Measurements from ENCODE around the gene HDAC8.

Gene HDAC8

GRCh38 chrX:72316408-72317110 is 256.1 kb downstream of the HDAC8 start:
- no peak for DNase-seq (ENCODE audit: low spot score)

GRCh38 chrX:72314881-72315280 is 257.8 kb downstream of the HDAC8 start:
- no peak for DNase-seq (ENCODE audit: low spot score)

GRCh38 chrX:72313707-72314641 is 258.7 kb downstream of the HDAC8 start:
- no peak for DNase-seq (ENCODE audit: low spot score)

DNA sequence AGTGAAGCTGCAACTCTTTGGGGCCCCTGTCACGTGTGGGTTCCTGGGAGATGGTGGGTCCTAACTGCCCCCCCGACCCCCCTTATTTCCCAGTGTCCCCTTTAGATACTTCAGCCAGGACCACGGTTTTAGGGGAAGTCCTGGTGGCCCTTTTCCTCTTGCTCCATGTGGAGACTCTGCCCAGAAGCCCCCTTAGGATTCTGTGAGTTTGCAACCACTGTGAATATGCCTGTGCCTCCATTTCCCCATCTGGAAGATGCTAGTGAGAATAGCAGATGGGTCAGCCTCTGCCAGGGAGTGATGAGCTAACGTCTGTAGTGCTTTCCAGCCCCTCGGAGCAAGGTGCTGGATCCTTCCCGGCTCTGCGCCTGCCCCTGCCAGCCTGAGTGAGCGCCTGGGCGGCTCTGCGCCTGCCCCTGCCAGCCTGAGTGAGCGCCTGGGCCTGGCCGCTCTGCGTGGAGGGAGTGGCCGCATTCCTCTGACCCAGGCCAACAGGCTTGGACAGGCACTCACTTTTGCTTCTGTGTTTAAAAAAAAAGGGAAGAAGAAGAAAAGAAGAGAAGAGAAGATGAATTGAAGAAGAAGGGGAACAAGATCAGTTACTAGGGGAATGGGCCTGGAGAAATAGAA is 260.2 kb downstream of the HDAC8 start:
- no peak for DNase-seq (ENCODE audit: low spot score)

GRCh38 chrX:72309297-72310071 is 263.2 kb downstream of the HDAC8 start:
- no peak for DNase-seq (ENCODE audit: low spot score)

- peak; percentile 78 for DNase-seq (ENCODE audit: low spot score)
Observed at GRCh38 chrX:72308566-72309296, 263.9 kb downstream of the HDAC8 start.

DNA sequence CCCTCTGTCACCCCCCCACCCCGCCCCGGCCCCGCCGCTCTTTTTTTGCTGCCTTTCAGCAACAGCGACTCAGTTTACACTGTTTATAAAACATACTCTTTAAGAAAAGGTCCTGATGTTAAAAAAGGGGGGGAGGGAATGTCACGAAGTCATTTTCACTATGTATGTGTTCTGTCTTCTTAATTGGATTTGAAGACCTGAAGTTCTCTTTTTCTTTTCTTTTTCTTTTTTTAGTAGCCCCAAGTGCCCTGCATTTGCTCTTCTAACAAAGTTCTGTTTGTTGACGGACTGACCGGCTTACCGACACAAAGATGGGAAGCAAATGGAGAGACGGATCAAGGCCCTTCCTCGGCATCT is 264.5 kb downstream of the HDAC8 start:
- no peak for DNase-seq (ENCODE audit: low spot score)

DNA sequence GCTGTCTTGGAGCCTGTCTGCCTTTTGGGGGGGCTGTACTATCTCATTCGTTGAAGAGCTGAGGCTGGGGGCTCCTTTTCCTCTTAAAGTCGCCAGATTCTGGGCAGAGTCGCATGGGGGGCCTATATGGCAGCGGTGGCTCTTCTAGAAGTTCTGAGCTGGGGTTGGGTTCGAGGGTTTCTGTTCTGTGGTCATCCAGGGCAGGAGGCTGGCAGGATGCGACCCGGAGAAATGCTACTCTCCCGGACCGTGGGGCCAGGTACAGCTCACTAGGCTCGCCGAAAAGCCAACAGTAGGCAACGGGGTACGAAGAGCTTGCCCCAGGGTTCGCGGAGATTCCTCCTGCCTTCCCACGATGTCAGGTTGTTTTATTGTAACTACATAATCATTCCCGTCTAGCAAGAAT is 265.0 kb downstream of the HDAC8 start:
- DNase-seq (ENCODE audit: low spot score): no peak

DNA sequence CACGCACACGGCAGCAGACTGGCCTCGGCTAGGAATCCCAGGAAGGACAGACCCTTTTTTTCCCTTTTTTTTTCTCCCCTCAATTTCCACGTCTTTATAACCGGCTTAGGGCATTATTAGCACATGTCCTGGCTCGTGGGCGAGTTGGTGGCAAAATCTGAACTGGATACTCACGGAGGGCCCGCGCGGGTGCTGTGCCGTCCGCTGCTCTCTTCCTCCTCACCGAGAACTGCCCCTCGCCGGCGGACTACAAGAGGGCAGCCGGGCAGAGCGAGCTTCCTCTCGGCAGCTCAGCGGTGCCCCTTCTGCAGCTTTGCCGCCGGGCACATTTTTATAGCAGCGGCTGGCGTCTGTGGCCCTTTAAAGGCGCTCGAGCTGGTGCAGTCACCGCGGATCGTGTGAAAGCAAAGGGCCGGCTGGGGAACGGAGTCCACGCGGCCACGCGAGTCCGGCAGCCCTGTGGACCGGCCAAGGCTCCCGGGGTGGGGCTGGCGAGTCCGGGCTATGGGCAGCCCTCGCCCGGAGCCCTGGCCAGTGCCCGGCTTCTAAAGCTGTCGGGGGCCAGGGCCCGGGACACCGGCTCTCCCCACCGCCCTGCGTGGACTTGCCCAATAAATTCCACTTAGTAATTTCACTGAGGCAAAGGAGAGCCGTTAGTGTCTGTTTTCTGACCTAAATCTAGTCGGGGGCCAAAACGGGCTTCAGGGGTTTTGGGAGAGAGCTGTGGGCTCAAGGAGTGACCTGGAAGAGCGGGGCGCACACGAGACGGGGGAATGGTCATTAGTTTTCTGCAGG is 265.6 kb downstream of the HDAC8 start:
- DNase-seq (ENCODE audit: low spot score): peak; percentile 76

DNA sequence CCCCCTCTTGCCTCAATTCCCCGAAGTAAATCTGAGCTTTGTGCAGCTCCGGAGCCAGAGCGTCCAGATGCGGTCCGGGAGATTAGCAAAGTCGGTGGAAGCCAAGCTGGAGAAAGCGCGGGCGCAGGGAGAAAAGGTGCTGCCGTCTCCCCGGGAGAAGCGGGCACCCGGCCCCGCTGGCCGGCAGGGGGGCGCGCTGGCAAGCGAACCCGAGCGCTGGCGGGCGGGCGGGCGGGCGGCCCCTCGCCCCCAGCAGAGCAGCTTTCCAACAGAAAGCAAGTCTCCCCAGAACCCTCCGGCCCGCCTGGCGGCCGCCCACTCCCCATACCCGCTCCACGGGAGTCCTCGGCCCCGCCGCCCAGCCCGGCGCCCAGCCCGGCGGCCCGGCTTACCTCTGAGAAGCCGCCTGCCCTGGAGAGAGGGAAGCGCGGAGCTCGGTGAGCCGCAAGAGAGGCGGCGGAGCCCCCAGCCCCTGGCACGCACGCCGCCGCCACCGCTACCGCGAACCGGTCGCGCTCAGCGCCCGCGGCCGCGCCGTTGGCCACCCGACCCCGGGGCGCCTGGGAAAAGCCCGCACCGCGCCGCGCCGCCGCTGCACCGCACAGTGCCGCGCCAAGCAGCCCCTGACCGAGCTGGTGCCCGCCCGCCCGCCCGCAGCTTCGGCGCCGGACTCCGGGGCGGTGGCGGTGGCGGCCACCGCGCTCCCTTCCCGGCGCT is 266.4 kb downstream of the HDAC8 start:
- no peak for DNase-seq (ENCODE audit: low spot score)

DNA sequence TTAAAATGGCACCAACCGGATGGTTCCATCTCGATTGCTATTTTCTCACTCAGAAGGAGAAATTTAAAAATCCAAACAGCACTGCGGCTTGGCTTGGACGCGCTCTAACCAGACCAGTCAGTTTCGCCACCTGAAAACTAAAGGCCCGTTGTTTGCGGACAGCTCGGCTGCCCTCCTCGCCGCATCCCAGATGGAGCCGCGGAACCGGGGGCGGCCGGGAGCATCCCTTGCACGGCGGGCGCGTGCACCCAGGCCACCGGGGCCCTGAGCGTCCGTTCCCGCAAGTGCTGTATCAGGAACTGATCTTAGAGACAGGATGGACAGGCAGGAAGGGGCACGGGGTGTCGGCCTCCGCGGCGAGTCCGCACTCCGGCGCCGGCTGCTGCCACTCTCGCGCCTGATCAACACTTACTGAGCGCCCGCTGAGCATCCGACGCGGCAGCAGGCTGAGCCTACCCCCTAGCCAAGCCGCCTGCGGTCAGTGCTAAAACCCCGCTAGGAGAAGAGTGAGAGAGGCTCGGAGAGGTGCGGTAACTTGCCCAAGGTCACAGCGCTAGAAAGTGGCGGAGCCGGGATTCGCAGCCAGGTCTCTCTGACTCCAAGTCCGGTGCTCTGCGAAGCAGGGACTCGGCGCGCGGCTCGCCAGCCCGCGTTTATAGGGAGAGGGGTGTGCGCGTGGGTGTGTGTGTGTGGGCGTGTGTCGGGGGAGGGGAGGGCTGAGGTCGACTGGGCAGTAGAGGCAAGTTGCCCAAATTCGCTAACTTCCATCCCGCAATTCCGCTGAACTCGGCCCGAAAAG is 267.2 kb downstream of the HDAC8 start, which contains the start of gene CITED1:
Gene CITED1, minus strand, starts transcription at position 629 of the 799 bp plus-strand sequence. CDS start 3,045 bp downstream, outside the sequence.
- DNase-seq (ENCODE audit: low spot score): no peak

GRCh38 chrX:72304877-72305276 is 267.8 kb downstream of the HDAC8 start:
- DNase-seq (ENCODE audit: low spot score): no peak

DNA sequence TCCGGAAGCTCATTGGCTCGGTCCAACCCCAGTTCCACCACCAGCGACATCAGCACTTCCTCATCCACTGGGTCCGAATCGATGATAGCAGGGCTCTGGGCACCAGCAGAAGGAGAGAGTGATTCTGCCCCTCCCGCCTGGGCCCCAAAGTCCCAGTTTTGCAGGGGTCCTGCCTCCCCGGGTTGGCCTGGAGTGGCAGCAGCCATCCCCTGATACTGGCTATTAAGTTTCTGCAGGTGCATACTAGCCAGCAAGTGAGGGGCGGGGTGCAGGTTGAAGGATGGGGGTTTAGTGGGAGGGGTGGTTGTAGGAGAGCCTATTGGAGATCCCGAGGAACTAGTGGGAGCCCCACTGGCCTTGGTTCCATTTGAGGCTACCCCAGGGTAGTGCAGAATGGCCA is 270.9 kb downstream of the HDAC8 start:
- no peak for DNase-seq (ENCODE audit: low spot score)

DNA sequence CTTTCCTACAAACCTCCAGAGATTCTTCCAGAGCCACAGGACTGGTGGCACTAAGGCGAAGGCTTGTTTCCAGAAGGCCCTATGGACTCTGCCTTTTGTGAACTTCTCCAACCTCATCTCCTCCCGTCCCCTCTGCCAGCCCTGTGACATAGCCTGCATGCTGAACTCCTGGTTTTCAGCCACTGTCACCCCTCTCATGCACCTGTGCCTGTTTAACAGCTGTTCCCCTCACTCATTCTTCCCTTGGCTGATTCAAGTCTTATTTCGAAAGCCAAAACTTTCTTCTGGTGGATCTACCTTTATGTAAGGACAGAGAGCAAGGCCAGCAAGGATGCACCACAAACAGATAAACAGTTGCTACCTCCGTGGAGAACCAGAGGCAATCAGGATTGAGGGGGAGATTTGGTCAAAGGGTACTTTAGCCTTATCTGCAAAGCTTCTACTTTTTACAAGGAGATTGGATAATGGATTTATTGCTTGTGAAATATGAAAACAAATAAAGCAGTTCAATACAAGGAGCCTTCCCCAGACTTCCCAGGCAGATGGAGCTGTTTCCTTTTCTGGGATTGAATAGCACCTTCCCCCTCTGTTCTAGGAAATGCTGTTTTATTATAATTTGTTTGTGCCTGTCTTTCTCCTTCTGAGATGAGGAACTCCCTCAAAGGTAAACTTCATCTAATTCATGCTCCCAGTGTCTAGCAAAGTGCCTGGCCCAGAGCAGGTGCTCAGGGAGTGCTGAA is 272.6 kb downstream of the HDAC8 start:
- DNase-seq (ENCODE audit: low spot score): no peak

DNA sequence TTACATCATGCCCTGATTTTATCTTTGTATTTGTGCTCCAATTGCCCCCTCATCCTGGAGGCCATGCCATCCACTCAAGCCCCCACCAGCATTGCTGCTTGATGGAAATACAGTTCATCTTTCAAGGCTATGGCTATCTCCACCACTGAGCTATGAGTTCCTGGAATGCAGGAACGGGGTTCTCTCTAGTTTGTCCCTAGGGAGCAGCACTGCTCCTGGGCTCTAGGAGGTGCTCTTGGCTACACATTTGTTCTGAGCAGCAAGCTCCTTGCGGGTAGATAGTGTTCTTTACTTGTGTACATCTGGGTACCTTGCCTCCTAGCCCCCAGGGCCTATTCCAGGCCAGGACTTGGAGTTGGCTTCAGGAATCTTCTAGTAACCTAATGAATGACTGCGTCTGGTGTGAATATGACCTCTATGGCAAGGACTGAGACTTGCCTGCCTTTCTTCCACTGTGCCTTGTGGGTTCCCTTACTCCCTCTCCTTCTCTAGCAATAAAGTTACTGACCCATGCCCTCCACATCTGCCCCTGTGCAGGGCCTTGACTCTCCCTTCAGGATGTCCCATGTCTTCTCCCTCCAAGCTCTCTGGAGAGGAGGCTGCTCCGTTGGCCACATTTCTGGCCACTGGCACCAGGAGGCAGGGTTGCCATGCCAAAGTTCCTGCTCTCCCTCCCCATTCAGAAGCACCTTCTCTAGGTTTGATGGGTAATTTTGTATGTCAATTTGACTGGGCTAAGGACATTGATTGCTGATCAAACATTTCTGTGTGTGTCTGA is 274.5 kb downstream of the HDAC8 start:
- peak; percentile 65 for DNase-seq (ENCODE audit: low spot score)

GRCh38 chrX:72296991-72297390 is 275.7 kb downstream of the HDAC8 start:
- no peak for DNase-seq (ENCODE audit: low spot score)

DNA sequence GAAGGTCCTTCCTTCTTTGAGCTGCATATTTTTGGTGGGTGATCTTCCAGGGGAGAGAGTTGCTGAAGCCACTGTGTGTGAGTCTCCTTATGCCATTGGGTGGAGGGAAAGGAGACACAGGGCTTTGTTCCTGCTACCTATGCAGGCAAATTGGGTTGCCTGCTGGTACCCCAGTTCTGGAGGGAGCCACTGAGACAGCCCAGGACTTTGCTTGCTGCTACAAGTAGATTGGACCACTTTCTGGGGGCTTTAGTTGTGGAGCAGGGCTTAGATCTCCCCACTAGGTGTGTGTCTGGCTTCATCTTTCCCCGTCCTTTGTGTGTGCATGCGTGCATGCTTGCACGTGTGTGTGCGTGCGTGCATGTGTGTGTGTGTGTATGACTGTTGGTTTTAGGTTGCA is 276.9 kb downstream of the HDAC8 start:
- no peak for DNase-seq (ENCODE audit: low spot score)
